Natural killer cell (primary cell): Measurements from ENCODE around the gene GTF2H1. TPM values are rescaled to one million over a fixed set of nuclear protein-coding genes. Genes with fewer than 3 reads are reported as not detected.
A peak's percentile ranks its signal among the peaks of the same experiment; 100 is the strongest.

Experiments used
- ATAC-seq, 3 donors: fragments of 150-1000 bp in 2 of 3; fragments of 200-7000 bp in 1 of 3; cut with Tn5 transposase; 1 replicate in 1 of 3; 2 replicates in 2 of 3; pipeline ENCODE4 v1.10.0; 2021; ENCODE audit warnings: mild to moderate bottlenecking in 2 of 3, moderate library complexity in 2 of 3
- DNase-seq, 2 donors: peaks; one replicate each; pipeline versions ENCODE4 v3.0.0 to v3.0.0-alpha.2; 2013 to 2021; ENCODE audit warnings: mixed read lengths in 1 of 2
- H3K27ac ChIP-seq: one replicate; pipeline ENCODE4 v1.5.1; 2013; ENCODE audit warnings: mild to moderate bottlenecking, low read length
- H3K27me3 ChIP-seq: one replicate; pipeline ENCODE4 v1.6.1; 2013; ENCODE audit warnings: low read length; ENCODE audit not compliant: control insufficient read depth, insufficient read depth
- H3K36me3 ChIP-seq: one replicate; pipeline ENCODE4 v1.6.1; 2013; ENCODE audit warnings: low read length; ENCODE audit not compliant: control insufficient read depth, insufficient read depth
- H3K4me1 ChIP-seq: one replicate; pipeline ENCODE4 v1.6.1; 2013; ENCODE audit warnings: low read length; ENCODE audit not compliant: control insufficient read depth, insufficient read depth
- H3K4me3 ChIP-seq: one replicate; pipeline ENCODE4 v1.5.1; 2013; ENCODE audit warnings: low read length
- H3K9me3 ChIP-seq: one replicate; pipeline ENCODE4 v1.6.1; 2013; ENCODE audit warnings: low read length; ENCODE audit not compliant: control insufficient read depth, insufficient read depth
- H3K27ac Mint-ChIP-seq, 2 donors: one replicate each; pipeline ENCODE4 v1.8.0; 2022; ENCODE audit warnings: mild to moderate bottlenecking in 2 of 2, mixed read lengths in 2 of 2, moderate library complexity in 1 of 2
- H3K27me3 Mint-ChIP-seq, 2 donors: one replicate each; pipeline ENCODE4 v1.8.0; 2022; ENCODE audit warnings: low read depth in 2 of 2, mixed read lengths in 2 of 2
- H3K36me3 Mint-ChIP-seq: one replicate; pipeline ENCODE4 v1.8.0; 2022; ENCODE audit warnings: mixed read lengths
- H3K4me1 Mint-ChIP-seq, 2 donors: one replicate each; pipeline ENCODE4 v1.8.0; 2022; ENCODE audit warnings: mixed read lengths in 2 of 2
- H3K4me3 Mint-ChIP-seq: one replicate; pipeline ENCODE4 v1.8.0; 2022; ENCODE audit warnings: mild to moderate bottlenecking, moderate library complexity, mixed read lengths
- H3K9me3 Mint-ChIP-seq, 2 donors: one replicate each; pipeline ENCODE4 v1.8.0; 2022; ENCODE audit warnings: mixed read lengths in 2 of 2
- WGBS: methylation state at CpG from one replicate; pipeline ENCODE4 v1.1.7; 2013; ENCODE audit warnings: missing lambda C conversion rate; ENCODE audit not compliant: insufficient coverage; 5-methylcytosine and 5-hydroxymethylcytosine counted together
- intact Hi-C: fragments of 100-400 bp; cut with micrococcal nuclease; formaldehyde crosslinking; loops from one replicate; pipeline ENCODE4 v1.14.2; 2022
- total RNA-seq, 4 donors: library from RNA; stranded (reverse); fragments of 120-200 nt in 1 of 4; gene quantifications; one replicate each; pipeline versions ENCODE4 v1.2.3 to v1.2.4, GENCODE V29; 2013 to 2022
- TF ChIP-seq, protein P1 (sequence below): fragments of 200-600 bp; IDR thresholded peaks from one replicate; pipeline ENCODE4 v1.8.0; 2022; ENCODE audit warnings: antibody characterized with exemption

The GTF2H1 gene
- total RNA-seq, result 10 to 100 TPM; 18.4 to 31.5 (median 22.4) TPM
- total RNA-seq (2013), result 65.7 TPM

DNA sequence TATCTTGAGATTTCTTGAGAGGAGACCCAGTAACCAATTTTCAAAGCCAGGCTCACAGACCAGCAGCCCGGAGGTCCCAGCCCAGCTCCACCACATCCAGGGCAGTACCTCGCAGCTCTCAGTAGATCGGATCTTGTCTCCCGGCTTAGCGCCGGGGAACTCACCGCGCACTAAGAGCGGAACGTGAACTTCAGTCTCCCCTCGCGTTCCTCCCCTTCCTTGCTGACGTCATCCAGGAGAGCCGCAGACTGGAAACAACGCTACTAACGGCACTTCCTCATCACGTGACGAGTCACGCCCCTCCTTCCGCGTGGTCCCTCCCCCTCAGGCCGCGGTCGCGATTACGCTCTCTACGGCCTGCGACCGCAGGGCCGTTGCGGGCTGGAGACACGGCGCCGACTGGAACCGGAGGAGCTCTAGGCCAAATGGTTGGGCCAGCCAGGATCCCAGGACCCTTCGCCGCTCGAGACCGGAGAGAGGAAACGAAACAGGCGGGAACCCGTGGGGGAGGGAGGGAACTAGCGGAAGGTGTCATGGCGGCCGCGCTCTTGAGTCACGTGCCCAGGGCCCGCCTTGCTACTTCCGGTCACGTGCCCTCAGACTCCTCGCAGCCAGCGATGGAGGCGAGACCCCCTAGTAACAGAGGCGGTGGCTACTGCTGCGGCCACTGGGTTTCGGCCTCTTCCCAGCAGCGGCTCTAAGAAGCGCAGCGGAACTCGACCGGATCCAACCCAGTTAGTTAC lies at the start of gene GTF2H1, which contains the start of gene HPS5:
TSS of gene GTF2H1 (plus strand) at position 599 of the 743 bp plus-strand sequence. CDS start 10,508 bp downstream, outside the sequence.
TSS of gene HPS5 (minus strand) at position 172 of the 743 bp plus-strand sequence. CDS start 4,282 bp downstream, outside the sequence.
- WGBS, result under 1% methylated on average over 61 of the region's 61 CpGs
- intact Hi-C loops, result loop anchor here (1.0 to 5.0 kb wide), 6 partner anchors 74 to 1245 kb away; partner anchors contain the start of genes RPS13, SAAL1, SERGEF and SPTY2D1
- H3K4me1 ChIP-seq, result peaks cover 16% of the 10 kb centered on the region
- ATAC-seq (peak; percentile 82 to 94 (median 87)), DNase-seq (peak; percentile 96 to 100)
- Mint-ChIP-seq H3K4me3 (peak within 1 kb of the TSS; percentile 96), H3K36me3 (no peaks in the 10 kb centered on the region), H3K4me1 (peaks cover 51 to 58% of the 10 kb centered on the region in 2 donors), H3K27ac (peak within 1 kb of the TSS; percentile 99 to 100), H3K9me3 (no peaks in the 10 kb centered on the region), H3K27me3 (no peaks in the 10 kb centered on the region)
- TF ChIP-seq, protein P1, sequence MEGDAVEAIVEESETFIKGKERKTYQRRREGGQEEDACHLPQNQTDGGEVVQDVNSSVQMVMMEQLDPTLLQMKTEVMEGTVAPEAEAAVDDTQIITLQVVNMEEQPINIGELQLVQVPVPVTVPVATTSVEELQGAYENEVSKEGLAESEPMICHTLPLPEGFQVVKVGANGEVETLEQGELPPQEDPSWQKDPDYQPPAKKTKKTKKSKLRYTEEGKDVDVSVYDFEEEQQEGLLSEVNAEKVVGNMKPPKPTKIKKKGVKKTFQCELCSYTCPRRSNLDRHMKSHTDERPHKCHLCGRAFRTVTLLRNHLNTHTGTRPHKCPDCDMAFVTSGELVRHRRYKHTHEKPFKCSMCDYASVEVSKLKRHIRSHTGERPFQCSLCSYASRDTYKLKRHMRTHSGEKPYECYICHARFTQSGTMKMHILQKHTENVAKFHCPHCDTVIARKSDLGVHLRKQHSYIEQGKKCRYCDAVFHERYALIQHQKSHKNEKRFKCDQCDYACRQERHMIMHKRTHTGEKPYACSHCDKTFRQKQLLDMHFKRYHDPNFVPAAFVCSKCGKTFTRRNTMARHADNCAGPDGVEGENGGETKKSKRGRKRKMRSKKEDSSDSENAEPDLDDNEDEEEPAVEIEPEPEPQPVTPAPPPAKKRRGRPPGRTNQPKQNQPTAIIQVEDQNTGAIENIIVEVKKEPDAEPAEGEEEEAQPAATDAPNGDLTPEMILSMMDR, result no peak
- peak within 1 kb of the TSS; percentile 99 for H3K27ac ChIP-seq
- no peaks in the 10 kb centered on the region for H3K9me3 ChIP-seq
- H3K4me3 ChIP-seq, result peak within 1 kb of the TSS; percentile 94
- no peaks in the 10 kb centered on the region for H3K27me3 ChIP-seq
- H3K36me3 ChIP-seq, result peaks cover 11% of the 10 kb centered on the region

DNA sequence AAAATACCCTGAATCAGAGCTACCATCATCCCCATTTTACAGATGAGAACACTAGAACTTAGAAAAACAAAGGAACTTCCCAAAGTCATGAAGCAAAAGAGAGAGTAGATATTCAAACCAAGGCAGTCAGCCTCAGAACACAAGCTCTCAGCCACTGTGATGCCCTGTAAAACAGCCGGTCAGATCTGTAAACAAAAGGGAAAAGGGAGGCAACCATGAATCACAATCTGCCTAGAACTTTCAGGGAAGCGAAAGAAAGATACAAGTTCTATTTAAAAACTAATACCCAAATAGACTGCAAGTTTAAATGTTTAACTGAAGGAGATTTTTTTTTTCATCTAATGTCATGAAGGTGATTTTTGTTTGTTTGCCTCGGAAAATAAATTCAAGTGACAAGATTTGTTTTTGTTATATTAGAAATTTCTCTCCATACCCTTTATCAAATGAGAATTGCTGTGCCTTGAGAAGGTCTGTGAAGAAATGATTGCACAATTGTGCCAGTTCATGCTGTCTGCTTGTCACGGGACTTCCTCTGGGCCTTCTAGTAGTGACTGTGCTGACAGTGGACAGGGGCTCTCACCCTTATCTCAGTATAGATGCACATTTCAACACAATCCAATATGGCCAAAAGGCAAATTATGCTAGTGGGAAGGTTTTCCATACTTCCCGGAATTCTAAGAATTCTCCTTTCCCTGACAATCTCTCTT lies 44.6 kb upstream of the GTF2H1 start:
- intact Hi-C loops, result no loop called here
- ATAC-seq (no peak), DNase-seq (no peak)
- Histone ChIP-seq H3K4me1 (no peaks in the 10 kb centered on the region), H3K4me3 (no peak overlapping the region), H3K36me3 (peaks cover 25% of the 10 kb centered on the region), H3K27ac (no peak overlapping the region), H3K27me3 (no peaks in the 10 kb centered on the region), H3K9me3 (no peaks in the 10 kb centered on the region)
- no peaks in the 10 kb centered on the region for H3K27me3 Mint-ChIP-seq
- no peaks in the 10 kb centered on the region for H3K9me3 Mint-ChIP-seq
- H3K4me3 Mint-ChIP-seq, result no peak overlapping the region
- 96% methylated on average over 3 of the region's 5 CpGs for WGBS
- H3K36me3 Mint-ChIP-seq, result peaks cover 15% of the 10 kb centered on the region
- TF ChIP-seq, protein P1, result no peak
- H3K27ac Mint-ChIP-seq, result no peak overlapping the region
- H3K4me1 Mint-ChIP-seq, result peaks cover 5 to 8% of the 10 kb centered on the region in 2 donors

DNA sequence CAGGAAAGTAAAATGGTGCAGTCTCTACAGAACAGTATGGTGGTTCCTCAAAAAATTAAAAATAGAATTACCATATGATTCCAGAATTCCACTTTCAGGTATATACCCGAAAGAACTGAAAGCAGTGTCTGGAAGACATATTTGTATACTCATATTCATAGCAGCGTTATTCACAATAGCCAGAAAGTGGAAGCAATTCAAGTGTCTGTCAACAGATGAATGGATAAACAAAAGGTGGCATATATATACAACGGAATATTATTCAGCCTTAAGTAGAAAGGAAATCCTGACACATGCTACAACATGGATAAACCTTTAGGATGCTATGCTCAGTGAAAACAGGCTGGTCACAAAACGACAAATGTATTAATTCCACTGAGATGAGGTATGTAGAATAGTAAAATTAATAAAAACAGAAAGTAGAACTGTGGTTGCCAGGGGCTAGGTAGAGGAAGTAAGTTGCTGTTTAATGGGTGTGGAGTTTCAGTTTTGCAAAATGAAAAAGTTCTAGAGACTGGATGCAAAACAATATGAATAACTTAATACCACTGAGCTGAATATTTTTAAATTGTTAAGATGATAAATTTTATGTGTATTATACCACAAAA lies 41.8 kb upstream of the GTF2H1 start:
- H3K9me3 ChIP-seq, result no peaks in the 10 kb centered on the region

More for the DNA sequence above, 41.8 kb upstream of the GTF2H1 start:
- no peaks in the 10 kb centered on the region for H3K27me3 ChIP-seq
- H3K4me1 Mint-ChIP-seq, result peaks cover 5 to 8% of the 10 kb centered on the region in 2 donors
- H3K9me3 Mint-ChIP-seq, result no peaks in the 10 kb centered on the region
- peak overlapping the region; percentile 66 to 69 for H3K27ac Mint-ChIP-seq
- H3K4me3 ChIP-seq, result no peak overlapping the region
- WGBS, result 33% methylated on average over 1 of the region's 4 CpGs
- TF ChIP-seq, protein P1, result no peak
- no peak overlapping the region for H3K4me3 Mint-ChIP-seq
- no peaks in the 10 kb centered on the region for H3K27me3 Mint-ChIP-seq
- H3K36me3 Mint-ChIP-seq, result peaks cover 25% of the 10 kb centered on the region
- intact Hi-C loops, result no loop called here
- ATAC-seq, result peak in 1 of 3 donors; percentile 17
- peak overlapping the region; percentile 59 for H3K27ac ChIP-seq
- DNase-seq, result no peak
- H3K36me3 ChIP-seq, result peaks cover 41% of the 10 kb centered on the region
- no peaks in the 10 kb centered on the region for H3K4me1 ChIP-seq
